ENCODE measurements around the gene ENPP6.

ENPP6 gene

GRCh38 chr4:184108006-184108501 lies 109.6 kb downstream of the ENPP6 start:
- Histone ChIP-seq H2AFZ (ENCODE audit: low read length) (no peak overlapping the region), H3F3A (ENCODE audit: low read depth) (no peaks in the 10 kb centered on the region), H3K9ac (ENCODE audit: low read depth, low read length, poor library complexity, severe bottlenecking) (no peak overlapping the region), H3K36me3 (ENCODE audit: insufficient read depth, low read length) (no peaks in the 10 kb centered on the region), H3K4me1 (ENCODE audit: insufficient read depth, low read length, poor library complexity, severe bottlenecking) (no peaks in the 10 kb centered on the region), H3K4me2 (ENCODE audit: low read depth, low read length, poor library complexity, severe bottlenecking) (no peak overlapping the region), H4K20me1 (ENCODE audit: insufficient read depth, low read length, poor library complexity, severe bottlenecking) (no peaks in the 10 kb centered on the region), H3K4me3 (ENCODE audit: low read length, poor library complexity, severe bottlenecking) (no peak overlapping the region), H3K27me3 (ENCODE audit: insufficient read depth, low read length, poor library complexity, severe bottlenecking) (no peaks in the 10 kb centered on the region), H3K9me3 (ENCODE audit: insufficient read depth, low read depth, low read length) (no peaks in the 10 kb centered on the region), H3K79me2 (ENCODE audit: insufficient read depth, low read length) (no peaks in the 10 kb centered on the region), H3K9me2 (replicated peaks; ENCODE audit: low read depth, low read length) (no peaks in the 10 kb centered on the region)
- TF ChIP-seq EZH2phosphoT487 (IDR thresholded peaks at IDR 0.05; ENCODE audit: borderline replicate concordance) = no peak
- TF ChIP-seq, protein P1, sequence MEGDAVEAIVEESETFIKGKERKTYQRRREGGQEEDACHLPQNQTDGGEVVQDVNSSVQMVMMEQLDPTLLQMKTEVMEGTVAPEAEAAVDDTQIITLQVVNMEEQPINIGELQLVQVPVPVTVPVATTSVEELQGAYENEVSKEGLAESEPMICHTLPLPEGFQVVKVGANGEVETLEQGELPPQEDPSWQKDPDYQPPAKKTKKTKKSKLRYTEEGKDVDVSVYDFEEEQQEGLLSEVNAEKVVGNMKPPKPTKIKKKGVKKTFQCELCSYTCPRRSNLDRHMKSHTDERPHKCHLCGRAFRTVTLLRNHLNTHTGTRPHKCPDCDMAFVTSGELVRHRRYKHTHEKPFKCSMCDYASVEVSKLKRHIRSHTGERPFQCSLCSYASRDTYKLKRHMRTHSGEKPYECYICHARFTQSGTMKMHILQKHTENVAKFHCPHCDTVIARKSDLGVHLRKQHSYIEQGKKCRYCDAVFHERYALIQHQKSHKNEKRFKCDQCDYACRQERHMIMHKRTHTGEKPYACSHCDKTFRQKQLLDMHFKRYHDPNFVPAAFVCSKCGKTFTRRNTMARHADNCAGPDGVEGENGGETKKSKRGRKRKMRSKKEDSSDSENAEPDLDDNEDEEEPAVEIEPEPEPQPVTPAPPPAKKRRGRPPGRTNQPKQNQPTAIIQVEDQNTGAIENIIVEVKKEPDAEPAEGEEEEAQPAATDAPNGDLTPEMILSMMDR (conservative IDR thresholded peaks at IDR 0.05; ENCODE audit: low read length) = no peak

DNA sequence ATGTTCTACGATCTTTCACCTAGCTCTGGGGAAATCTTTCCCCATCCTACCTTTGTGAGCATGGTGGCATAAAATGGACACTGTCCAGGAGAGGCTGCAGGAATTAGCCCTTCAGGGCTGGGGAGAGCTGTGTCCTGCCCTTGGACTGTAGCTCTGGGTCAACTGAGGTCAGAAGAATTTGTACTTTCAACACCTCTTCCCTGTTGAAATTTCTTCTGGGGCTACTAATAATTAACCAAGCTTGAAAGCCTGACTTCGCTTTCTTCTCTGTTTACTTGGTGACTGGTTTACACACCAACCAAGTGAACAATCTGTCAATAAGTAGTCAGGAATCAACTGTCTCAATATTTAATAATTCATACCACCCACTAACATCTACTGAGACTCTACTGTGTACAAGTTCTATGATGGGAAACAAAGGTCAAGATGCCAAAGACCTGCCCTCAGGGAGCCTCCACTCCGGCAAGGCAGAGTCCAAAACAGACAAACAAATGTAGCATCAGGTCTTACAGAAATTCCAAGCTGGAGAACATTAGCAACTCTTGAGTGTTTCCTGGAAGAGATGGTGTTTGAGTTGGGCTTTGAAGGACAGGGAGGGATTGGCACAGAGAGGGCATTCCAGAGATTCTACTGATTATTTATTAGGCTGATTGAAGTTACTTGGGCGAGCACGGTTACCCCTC lies 113.1 kb downstream of the ENPP6 start:
- Histone ChIP-seq H3K36me3 (ENCODE audit: insufficient read depth, low read length) (no peaks in the 10 kb centered on the region), H3K4me2 (ENCODE audit: low read depth, low read length, poor library complexity, severe bottlenecking) (no peak overlapping the region), H3K9me3 (ENCODE audit: insufficient read depth, low read depth, low read length) (no peaks in the 10 kb centered on the region), H4K20me1 (ENCODE audit: insufficient read depth, low read length, poor library complexity, severe bottlenecking) (no peaks in the 10 kb centered on the region), H3K27me3 (ENCODE audit: insufficient read depth, low read length, poor library complexity, severe bottlenecking) (no peaks in the 10 kb centered on the region), H3K79me2 (ENCODE audit: insufficient read depth, low read length) (no peaks in the 10 kb centered on the region), H2AFZ (ENCODE audit: low read length) (no peak overlapping the region), H3F3A (ENCODE audit: low read depth) (no peaks in the 10 kb centered on the region), H3K9ac (ENCODE audit: low read depth, low read length, poor library complexity, severe bottlenecking) (no peak overlapping the region), H3K4me1 (ENCODE audit: insufficient read depth, low read length, poor library complexity, severe bottlenecking) (no peaks in the 10 kb centered on the region), H3K4me3 (ENCODE audit: low read length, poor library complexity, severe bottlenecking) (no peak overlapping the region), H3K9me2 (replicated peaks; ENCODE audit: low read depth, low read length) (no peaks in the 10 kb centered on the region)
- TF ChIP-seq EZH2phosphoT487 (IDR thresholded peaks at IDR 0.05; ENCODE audit: borderline replicate concordance) = no peak
- TF ChIP-seq, protein P1 (conservative IDR thresholded peaks at IDR 0.05; ENCODE audit: low read length) = no peak

- Histone ChIP-seq H3K4me2 (ENCODE audit: low read depth, low read length, poor library complexity, severe bottlenecking) (no peak overlapping the region), H3K9me2 (replicated peaks; ENCODE audit: low read depth, low read length) (no peaks in the 10 kb centered on the region), H2AFZ (ENCODE audit: low read length) (no peak overlapping the region), H3K27me3 (ENCODE audit: insufficient read depth, low read length, poor library complexity, severe bottlenecking) (no peaks in the 10 kb centered on the region), H3F3A (ENCODE audit: low read depth) (no peaks in the 10 kb centered on the region), H3K36me3 (ENCODE audit: insufficient read depth, low read length) (no peaks in the 10 kb centered on the region), H3K9me3 (ENCODE audit: insufficient read depth, low read depth, low read length) (no peaks in the 10 kb centered on the region), H4K20me1 (ENCODE audit: insufficient read depth, low read length, poor library complexity, severe bottlenecking) (no peaks in the 10 kb centered on the region), H3K4me3 (ENCODE audit: low read length, poor library complexity, severe bottlenecking) (no peak overlapping the region), H3K79me2 (ENCODE audit: insufficient read depth, low read length) (no peaks in the 10 kb centered on the region), H3K9ac (ENCODE audit: low read depth, low read length, poor library complexity, severe bottlenecking) (no peak overlapping the region), H3K4me1 (ENCODE audit: insufficient read depth, low read length, poor library complexity, severe bottlenecking) (no peaks in the 10 kb centered on the region)
- TF ChIP-seq, protein P1 (conservative IDR thresholded peaks at IDR 0.05; ENCODE audit: low read length) = no peak
- TF ChIP-seq EZH2phosphoT487 (IDR thresholded peaks at IDR 0.05; ENCODE audit: borderline replicate concordance) = no peak
Measured at GRCh38 chr4:184103527-184104264, 114.0 kb downstream of the ENPP6 start.
